IMR-90 (cell line): ENCODE results near the gene PTPRN2. TPM values are rescaled to one million over a fixed set of nuclear protein-coding genes. Genes with fewer than 3 reads are reported as not detected.

Source experiments
- ATAC-seq: fragments of 200-7000 bp; cut with Tn5 transposase; 2 replicates; pipeline ENCODE4 v1.9.1; 2020; ENCODE audit warnings: low read depth, mild to moderate bottlenecking, moderate library complexity
- BruUV-seq: library from RNA; stranded (reverse); fragments of 400-500 nt; replicated peaks from 2 replicates; lab custom pipeline; 2021; lab: Mats Ljungman, UMichigan
- CTCF ChIA-PET: fragments of 300-600 bp; formaldehyde crosslinking; extraction: SDS; loops from one replicate; lab custom pipeline; 2021; ENCODE audit warnings: antibody characterized with exemption; lab: Yijun Ruan, JAX
- POLR2A ChIA-PET: fragments of 300-600 bp; sonication (Branson Sonifier 250); formaldehyde crosslinking; loops from one replicate; lab custom pipeline; 2022; ENCODE audit warnings: antibody characterized with exemption; ENCODE audit not compliant: unreplicated experiment; lab: Charles Lee
- DNase-seq: peaks from one replicate; pipeline ENCODE4 v3.0.0; 2013
- H2AFZ ChIP-seq: replicated peaks from 2 replicates; pipeline ENCODE3; 2013; ENCODE audit warnings: low read length, mild to moderate bottlenecking; ENCODE audit not compliant: poor library complexity
- H2AK5ac ChIP-seq: 2 replicates; pipeline ENCODE4 v1.6.1; 2013; ENCODE audit warnings: low read depth, low read length, inconsistent platforms
- H2AK9ac ChIP-seq: replicated peaks from 2 replicates; pipeline ENCODE3; 2013; ENCODE audit warnings: mild to moderate bottlenecking, low read depth, low read length, moderate library complexity; ENCODE audit not compliant: poor library complexity
- H2BK120ac ChIP-seq: 2 replicates; pipeline ENCODE4 v1.6.1; 2013; ENCODE audit warnings: low read depth, low read length, inconsistent platforms
- H2BK15ac ChIP-seq: 3 replicates; pipeline ENCODE4 v1.6.1; 2013; ENCODE audit warnings: low read depth, low read length, inconsistent platforms
- H2BK20ac ChIP-seq: 2 replicates; pipeline ENCODE4 v1.6.1; 2013; ENCODE audit warnings: low read depth, mild to moderate bottlenecking, inconsistent platforms, low read length, moderate library complexity
- H2BK5ac ChIP-seq: 2 replicates; pipeline ENCODE4 v1.6.1; 2013; ENCODE audit warnings: mild to moderate bottlenecking, low read depth, low read length, inconsistent platforms; ENCODE audit not compliant: poor library complexity, severe bottlenecking
- H3K14ac ChIP-seq: replicated peaks from 2 replicates; pipeline ENCODE4 v1.6.1; 2013; ENCODE audit warnings: low read depth, low read length, inconsistent platforms
- H3K18ac ChIP-seq: 2 replicates; pipeline ENCODE4 v1.6.1; 2013; ENCODE audit warnings: low read depth, low read length, control low read depth
- H3K23ac ChIP-seq: 2 replicates; pipeline ENCODE4 v1.6.1; 2013; ENCODE audit warnings: low read depth, low read length, inconsistent platforms
- H3K27ac ChIP-seq: 2 replicates; pipeline ENCODE4 v1.5.1; 2013; ENCODE audit warnings: mild to moderate bottlenecking, control low read depth, low read length; ENCODE audit not compliant: insufficient read depth
- H3K27me3 ChIP-seq: 2 replicates; pipeline ENCODE4 v1.6.1; 2013; ENCODE audit warnings: low read length; ENCODE audit not compliant: control insufficient read depth, insufficient read depth
- H3K36me3 ChIP-seq: 2 replicates; pipeline ENCODE4 v1.6.1; 2013; ENCODE audit warnings: low read length, mixed read lengths; ENCODE audit not compliant: control insufficient read depth, insufficient read depth
- H3K4ac ChIP-seq: 2 replicates; pipeline ENCODE4 v1.6.1; 2013; ENCODE audit warnings: low read depth, low read length, inconsistent platforms
- H3K4me1 ChIP-seq: 2 replicates; pipeline ENCODE4 v1.6.1; 2013; ENCODE audit warnings: low read length, mixed read lengths; ENCODE audit not compliant: control insufficient read depth, insufficient read depth
- H3K4me2 ChIP-seq: 2 replicates; pipeline ENCODE4 v1.6.1; 2013; ENCODE audit warnings: low read depth, mild to moderate bottlenecking, control low read depth, low read length, moderate library complexity
- H3K4me3 ChIP-seq: 2 replicates; pipeline ENCODE4 v1.5.1; 2013; ENCODE audit warnings: low read depth, mild to moderate bottlenecking, control low read depth, low read length, moderate library complexity; ENCODE audit not compliant: insufficient read depth
- H3K56ac ChIP-seq: 2 replicates; pipeline ENCODE4 v1.6.1; 2013; ENCODE audit warnings: low read length, inconsistent platforms; ENCODE audit not compliant: insufficient read depth; ENCODE audit errors: extremely low read depth
- H3K79me1 ChIP-seq, 2 experiments: 2 replicates each; pipeline ENCODE4 v1.6.1; 2013; ENCODE audit warnings: low read length in 2 of 2, inconsistent platforms in 1 of 2, low read depth in 1 of 2
- H3K9ac ChIP-seq: 2 replicates; pipeline ENCODE4 v1.6.1; 2013; ENCODE audit warnings: low read depth, low read length, control low read depth
- H3K9me1 ChIP-seq: 2 replicates; pipeline ENCODE4 v1.6.1; 2013; ENCODE audit warnings: low read length, inconsistent platforms; ENCODE audit not compliant: insufficient read depth
- H3K9me3 ChIP-seq: 2 replicates; pipeline ENCODE4 v1.6.1; 2013; ENCODE audit warnings: low read length; ENCODE audit not compliant: control insufficient read depth, insufficient read depth
- H4K20me1 ChIP-seq: 2 replicates; pipeline ENCODE4 v1.6.1; 2013; ENCODE audit warnings: low read length, inconsistent platforms; ENCODE audit not compliant: insufficient read depth
- H4K5ac ChIP-seq: 2 replicates; pipeline ENCODE4 v1.6.1; 2013; ENCODE audit warnings: mild to moderate bottlenecking, low read depth, low read length, control low read depth
- H4K8ac ChIP-seq, 2 experiments: 2 replicates each; pipeline ENCODE4 v1.6.1; 2013; ENCODE audit warnings: low read depth in 2 of 2, low read length in 2 of 2, control low read depth in 1 of 2, inconsistent platforms in 1 of 2
- H4K91ac ChIP-seq: 2 replicates; pipeline ENCODE4 v1.6.1; 2013; ENCODE audit warnings: low read depth, low read length, inconsistent platforms; ENCODE audit not compliant: insufficient read depth
- CEBPB ChIP-seq: IDR thresholded peaks from 2 replicates; pipeline ENCODE4 v1.6.1; 2012; ENCODE audit warnings: low read depth, low read length, improper control_type of control experiment
- MAZ ChIP-seq: IDR thresholded peaks from 2 replicates; pipeline ENCODE4 v1.6.1; 2012; ENCODE audit warnings: low read depth, mild to moderate bottlenecking, low read length, improper control_type of control experiment, moderate library complexity, borderline replicate concordance
- MXI1 ChIP-seq: IDR thresholded peaks from 2 replicates; pipeline ENCODE4 v1.6.1; 2012; ENCODE audit warnings: low read depth, mild to moderate bottlenecking, low read length, moderate library complexity, borderline replicate concordance
- POLR2A ChIP-seq: IDR thresholded peaks from 2 replicates; pipeline ENCODE4 v1.6.1; 2012; ENCODE audit warnings: mild to moderate bottlenecking, low read depth, low read length
- RAD21 ChIP-seq: IDR thresholded peaks from 2 replicates; pipeline ENCODE4 v1.6.1; 2012; ENCODE audit warnings: low read length, improper control_type of control experiment
- RCOR1 ChIP-seq: IDR thresholded peaks from 2 replicates; pipeline ENCODE4 v1.6.1; 2012; ENCODE audit warnings: mild to moderate bottlenecking, low read length, improper control_type of control experiment; ENCODE audit not compliant: insufficient replicate concordance
- RFX5 ChIP-seq: IDR thresholded peaks from 2 replicates; pipeline ENCODE4 v1.8.0; 2012; ENCODE audit warnings: low read depth, mild to moderate bottlenecking, low read length, moderate library complexity
- SMC3 ChIP-seq: fragments of 150-350 bp; IDR thresholded peaks from 2 replicates; pipeline ENCODE4 v1.6.1; 2016; ENCODE audit warnings: low read depth, mild to moderate bottlenecking, antibody characterized with exemption, low read length, moderate library complexity
- USF2 ChIP-seq: fragments of 150-350 bp; IDR thresholded peaks from 2 replicates; pipeline ENCODE4 v1.6.1; 2017; ENCODE audit warnings: mild to moderate bottlenecking, antibody characterized with exemption, low read length, low read depth
- WGBS, 2 experiments: methylation state at CpG; one replicate each; pipeline versions ENCODE4 v1.1.5 to v1.1.7; 2013; ENCODE audit warnings: missing lambda C conversion rate in 2 of 2; ENCODE audit not compliant: insufficient read length in 1 of 2; ENCODE audit errors: extremely low coverage in 2 of 2; 5-methylcytosine and 5-hydroxymethylcytosine counted together
- dilution Hi-C: fragments of 300-500 bp; cut with HindIII; formaldehyde crosslinking; loops from one replicate; pipeline ENCODE4 v1.14.3; 2018; ENCODE audit warnings: low sequenced_read_pairs; ENCODE audit not compliant: unreplicated experiment
- in situ Hi-C: fragments of 300-500 bp; cut with MboI; formaldehyde crosslinking; loops from 3 replicates; pipeline ENCODE4 v1.14.3; 2019; ENCODE audit warnings: low sequenced_read_pairs, inconsistent platforms, mixed read lengths
- intact Hi-C: fragments of 100-400 bp; cut with micrococcal nuclease; formaldehyde crosslinking; loops from 2 replicates; pipeline ENCODE4 v1.10.0; 2022
- polyA plus RNA-seq, 3 experiments: library from polyadenylated mRNA; depleted of rRNA; stranded (reverse); fragments of >200 nt; gene quantifications; 2 replicates each; pipeline ENCODE4 v1.2.3, GENCODE V29; 2012; ENCODE audit warnings: low replicate concordance in 1 of 3
- total RNA-seq: library from RNA; depleted of rRNA; stranded (reverse); fragments of >200 nt; gene quantifications from 2 replicates; pipeline ENCODE4 v1.2.3, GENCODE V29; 2012
- TF ChIP-seq, protein P1 (sequence below): conservative IDR thresholded peaks from 2 replicates; pipeline ENCODE4 v1.5.1; 2012; ENCODE audit warnings: mild to moderate bottlenecking, low read depth, low read length, improper control_type of control experiment

Gene PTPRN2
- total and polyA plus RNA-seq, 2 of the 4 experiments (the other 2 are of a cell fraction), result 0.03 TPM; not detected in 1

- no TSS peak for BruUV-seq
- 88% methylated on average over 1 of the region's 9 CpGs; no CpG with 5 or more reads in 1 of the 2 experiments for WGBS, 2 experiments
- Histone ChIP-seq H3K27me3 (no peaks in the 10 kb centered on the region), H3K9me1 (no peaks in the 10 kb centered on the region), H2BK20ac (no peak overlapping the region), H3K27ac (no peak overlapping the region), H2BK120ac (no peak overlapping the region), H4K5ac (no peak overlapping the region), H3K4ac (no peak overlapping the region), H3K14ac (no peak overlapping the region), H3K4me3 (no peak overlapping the region), H3K4me1 (no peaks in the 10 kb centered on the region), H3K36me3 (no peaks in the 10 kb centered on the region), H3K9me3 (peaks cover 60% of the 10 kb centered on the region), H2BK15ac (no peak overlapping the region), H2AK9ac (no peak overlapping the region), H3K56ac (no peak overlapping the region), H3K18ac (no peak overlapping the region), H2BK5ac (no peak overlapping the region), H3K9ac (no peak overlapping the region), H4K91ac (no peak overlapping the region), H2AFZ (no peak overlapping the region), H3K4me2 (no peak overlapping the region), H3K23ac (no peak overlapping the region), H4K8ac (no peak overlapping the region), H2AK5ac (no peak overlapping the region), H4K20me1 (no peaks in the 10 kb centered on the region), H3K79me1 (no peaks in the 10 kb centered on the region)
- in situ Hi-C loops (no loop called here), intact Hi-C loops (no loop called here), dilution Hi-C loops (no loop called here)
- ATAC-seq (no peak), DNase-seq (no peak)
- CTCF ChIA-PET, result no interaction called here
- POLR2A ChIA-PET, result no interaction called here
- TF ChIP-seq CEBPB (no peak), MXI1 (no peak), RFX5 (no peak), RCOR1 (no peak), SMC3 (no peak), POLR2A (no peak), MAZ (no peak), USF2 (no peak), RAD21 (no peak)
- TF ChIP-seq, protein P1, sequence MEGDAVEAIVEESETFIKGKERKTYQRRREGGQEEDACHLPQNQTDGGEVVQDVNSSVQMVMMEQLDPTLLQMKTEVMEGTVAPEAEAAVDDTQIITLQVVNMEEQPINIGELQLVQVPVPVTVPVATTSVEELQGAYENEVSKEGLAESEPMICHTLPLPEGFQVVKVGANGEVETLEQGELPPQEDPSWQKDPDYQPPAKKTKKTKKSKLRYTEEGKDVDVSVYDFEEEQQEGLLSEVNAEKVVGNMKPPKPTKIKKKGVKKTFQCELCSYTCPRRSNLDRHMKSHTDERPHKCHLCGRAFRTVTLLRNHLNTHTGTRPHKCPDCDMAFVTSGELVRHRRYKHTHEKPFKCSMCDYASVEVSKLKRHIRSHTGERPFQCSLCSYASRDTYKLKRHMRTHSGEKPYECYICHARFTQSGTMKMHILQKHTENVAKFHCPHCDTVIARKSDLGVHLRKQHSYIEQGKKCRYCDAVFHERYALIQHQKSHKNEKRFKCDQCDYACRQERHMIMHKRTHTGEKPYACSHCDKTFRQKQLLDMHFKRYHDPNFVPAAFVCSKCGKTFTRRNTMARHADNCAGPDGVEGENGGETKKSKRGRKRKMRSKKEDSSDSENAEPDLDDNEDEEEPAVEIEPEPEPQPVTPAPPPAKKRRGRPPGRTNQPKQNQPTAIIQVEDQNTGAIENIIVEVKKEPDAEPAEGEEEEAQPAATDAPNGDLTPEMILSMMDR, result no peak
Measured at GRCh38 chr7:157808042-157808441, 779.6 kb downstream of the PTPRN2 start.
